Calu3 (cell line): Measurements from ENCODE around the gene HSDL1. TPM values are rescaled to one million over a fixed set of nuclear protein-coding genes. Genes with fewer than 3 reads are reported as not detected.

Source experiments
- BruUV-seq: library from RNA; stranded (reverse); fragments of 400-500 nt; replicated peaks from 2 replicates; lab custom pipeline; 2021; lab: Mats Ljungman, UMichigan
- CTCF ChIA-PET: fragments of 300-600 bp; sonication (Branson Sonifier 250); formaldehyde crosslinking; loops from one replicate; lab custom pipeline; 2022; ENCODE audit warnings: antibody characterized with exemption; lab: Charles Lee
- DNase-seq: peaks from one replicate; pipeline ENCODE4 v3.0.0; 2022
- H3K27ac Mint-ChIP-seq: one replicate; pipeline ENCODE4 v1.8.0; 2022; ENCODE audit warnings: mixed read lengths; ENCODE audit not compliant: unreplicated experiment
- H3K27me3 Mint-ChIP-seq: one replicate; pipeline ENCODE4 v1.8.0; 2022; ENCODE audit warnings: mixed read lengths; ENCODE audit not compliant: unreplicated experiment
- H3K36me3 Mint-ChIP-seq: one replicate; pipeline ENCODE4 v1.8.0; 2022; ENCODE audit warnings: mild to moderate bottlenecking, moderate library complexity, mixed read lengths; ENCODE audit not compliant: insufficient read depth, unreplicated experiment
- H3K4me1 Mint-ChIP-seq: one replicate; pipeline ENCODE4 v1.8.0; 2022; ENCODE audit warnings: mild to moderate bottlenecking, low read depth, mixed read lengths; ENCODE audit not compliant: unreplicated experiment
- H3K4me3 Mint-ChIP-seq: one replicate; pipeline ENCODE4 v1.8.0; 2022; ENCODE audit warnings: mild to moderate bottlenecking, low read depth, moderate library complexity, mixed read lengths; ENCODE audit not compliant: unreplicated experiment
- H3K9me3 Mint-ChIP-seq: one replicate; pipeline ENCODE4 v1.8.0; 2022; ENCODE audit warnings: low read depth, mixed read lengths; ENCODE audit not compliant: unreplicated experiment
- CTCF ChIP-seq: fragments of 200-600 bp; IDR thresholded peaks from one replicate; pipeline ENCODE4 v1.8.0; 2022; ENCODE audit warnings: antibody characterized with exemption; ENCODE audit not compliant: unreplicated experiment
- intact Hi-C: fragments of 100-400 bp; cut with micrococcal nuclease; formaldehyde crosslinking; loops from one replicate; pipeline ENCODE4 v1.10.0; 2022; ENCODE audit not compliant: unreplicated experiment
- total RNA-seq: library from RNA; stranded (reverse); gene quantifications from 2 replicates; pipeline ENCODE4 v1.2.3, GENCODE V29; 2022

The HSDL1 gene
- total RNA-seq, 1 experiment from 2014 or later, result 20.8 TPM

GRCh38 chr16:84131117-84131516, 13.9 kb downstream of the HSDL1 start:
- DNase-seq, result no peak
- Mint-ChIP-seq H3K36me3 (peaks cover 5% of the 10 kb centered on the region), H3K27me3 (no peaks in the 10 kb centered on the region), H3K4me3 (no peak overlapping the region), H3K27ac (no peak overlapping the region), H3K4me1 (no peaks in the 10 kb centered on the region), H3K9me3 (no peaks in the 10 kb centered on the region)
- CTCF ChIA-PET, result no interaction called here
- intact Hi-C loops, result no loop called here
- no TSS peak for BruUV-seq
- no peak for TF ChIP-seq CTCF

- CTCF ChIA-PET, result no interaction called here
- no peak for DNase-seq
- intact Hi-C loops, result no loop called here
- H3K27me3 Mint-ChIP-seq, result no peaks in the 10 kb centered on the region
- BruUV-seq, result no TSS peak
- no peak overlapping the region for H3K4me3 Mint-ChIP-seq
- H3K9me3 Mint-ChIP-seq, result no peaks in the 10 kb centered on the region
- H3K4me1 Mint-ChIP-seq, result no peaks in the 10 kb centered on the region
- no peak for TF ChIP-seq CTCF
- H3K36me3 Mint-ChIP-seq, result peaks cover 7% of the 10 kb centered on the region
- no peak overlapping the region for H3K27ac Mint-ChIP-seq
Measured at GRCh38 chr16:84124257-84125073, 20.5 kb downstream of the HSDL1 start.

- CTCF ChIA-PET, result no interaction called here
- BruUV-seq, result no TSS peak
- no peak for TF ChIP-seq CTCF
- Mint-ChIP-seq H3K4me3 (no peak overlapping the region), H3K36me3 (peaks cover 24% of the 10 kb centered on the region), H3K9me3 (no peaks in the 10 kb centered on the region), H3K27ac (no peak overlapping the region), H3K4me1 (no peaks in the 10 kb centered on the region), H3K27me3 (no peaks in the 10 kb centered on the region)
- intact Hi-C loops, result no loop called here
- no peak for DNase-seq
Measured at GRCh38 chr16:84121007-84121406, 24.0 kb downstream of the HSDL1 start.

- intact Hi-C loops, result no loop called here
- CTCF ChIA-PET, result no interaction called here
- H3K4me3 Mint-ChIP-seq, result no peak overlapping the region
Measured at GRCh38 chr16:84120023-84120422, 25.0 kb downstream of the HSDL1 start.

More at GRCh38 chr16:84120023-84120422, 25.0 kb downstream of the HSDL1 start:
- no peak for DNase-seq
- Mint-ChIP-seq H3K9me3 (no peaks in the 10 kb centered on the region), H3K27ac (no peak overlapping the region), H3K27me3 (no peaks in the 10 kb centered on the region), H3K36me3 (peaks cover 33% of the 10 kb centered on the region), H3K4me1 (peaks cover 5% of the 10 kb centered on the region)
- BruUV-seq, result no TSS peak
- TF ChIP-seq CTCF, result no peak
